Liver (tissue), 9 donors: ENCODE data around the gene DNAJB14. TPM values are rescaled to one million over a fixed set of nuclear protein-coding genes. Genes with fewer than 3 reads are reported as not detected.

Source experiments
- DNase-seq: peaks from one replicate; pipeline ENCODE4 v3.0.0-alpha.2; 2017; ENCODE audit warnings: low spot score
- H3K27ac ChIP-seq, 2 donors: one replicate each; pipeline ENCODE4 v1.7.0; 2013; ENCODE audit warnings: inconsistent platforms in 2 of 2, low read length in 2 of 2, control low read depth in 1 of 2, low read depth in 1 of 2, mild to moderate bottlenecking in 1 of 2
- H3K27me3 ChIP-seq, 4 donors: one replicate each; pipeline versions ENCODE4 v1.6.1 to v1.7.0; 2013; ENCODE audit warnings: low read length in 3 of 4, inconsistent platforms in 1 of 4, mild to moderate bottlenecking in 1 of 4, moderate library complexity in 1 of 4; ENCODE audit not compliant: control insufficient read depth in 4 of 4, insufficient read depth in 4 of 4
- H3K36me3 ChIP-seq, 4 donors: one replicate each; pipeline versions ENCODE4 v1.6.1 to v1.7.0; 2013; ENCODE audit warnings: low read length in 3 of 4, mild to moderate bottlenecking in 3 of 4, low read depth in 1 of 4, moderate library complexity in 1 of 4; ENCODE audit not compliant: control insufficient read depth in 4 of 4, insufficient read depth in 3 of 4
- H3K4me1 ChIP-seq, 4 donors: one replicate each; pipeline versions ENCODE4 v1.6.1 to v1.7.0; 2013; ENCODE audit warnings: low read length in 3 of 4, mild to moderate bottlenecking in 3 of 4, moderate library complexity in 1 of 4; ENCODE audit not compliant: control insufficient read depth in 4 of 4, insufficient read depth in 4 of 4
- H3K4me3 ChIP-seq, 3 donors: one replicate each; pipeline versions ENCODE4 v1.6.1 to v1.7.0; 2013; ENCODE audit warnings: low read length in 3 of 3, control low read depth in 1 of 3, low read depth in 1 of 3, mild to moderate bottlenecking in 1 of 3
- H3K9ac ChIP-seq, 2 donors: one replicate each; pipeline ENCODE4 v1.7.0; 2013; ENCODE audit warnings: low read length in 2 of 2, mild to moderate bottlenecking in 2 of 2, moderate library complexity in 2 of 2, control low read depth in 1 of 2, low read depth in 1 of 2
- H3K9me3 ChIP-seq, 4 donors: one replicate each; pipeline versions ENCODE4 v1.6.1 to v1.7.0; 2013; ENCODE audit warnings: low read length in 3 of 4; ENCODE audit not compliant: control insufficient read depth in 4 of 4
- CTCF ChIP-seq: fragments of 150-350 bp; IDR thresholded peaks from 2 replicates; pipeline ENCODE4 v1.5.1; 2017; ENCODE audit warnings: improper control_type of control experiment, low read depth, low read length; ENCODE audit not compliant: missing input control
- EGR1 ChIP-seq, 2 donors: IDR thresholded peaks; 2 replicates each; pipeline ENCODE4 v1.6.1; 2016 to 2018; ENCODE audit warnings: antibody characterized with exemption in 2 of 2, low read depth in 2 of 2
- FOXA1 ChIP-seq: IDR thresholded peaks from 2 replicates; pipeline ENCODE4 v1.6.1; 2016; ENCODE audit warnings: antibody characterized with exemption
- FOXA2 ChIP-seq: IDR thresholded peaks from 2 replicates; pipeline ENCODE4 v1.6.1; 2016; ENCODE audit warnings: antibody characterized with exemption
- GABPA ChIP-seq, 2 donors: IDR thresholded peaks in 1 of 2; conservative IDR thresholded peaks in 1 of 2; 2 replicates each; pipeline ENCODE4 v1.6.1; 2016; ENCODE audit warnings: antibody characterized with exemption in 2 of 2, mild to moderate bottlenecking in 1 of 2, moderate library complexity in 1 of 2
- HNF4A ChIP-seq, 2 donors: conservative IDR thresholded peaks; 2 replicates each; pipeline ENCODE4 v1.6.1; 2016; ENCODE audit warnings: antibody characterized with exemption in 2 of 2, mild to moderate bottlenecking in 2 of 2
- HNF4G ChIP-seq: IDR thresholded peaks from 2 replicates; pipeline ENCODE4 v1.6.1; 2016; ENCODE audit warnings: antibody characterized with exemption
- MAX ChIP-seq: IDR thresholded peaks from 2 replicates; pipeline ENCODE4 v1.6.1; 2016; ENCODE audit warnings: antibody characterized with exemption
- NR2F2 ChIP-seq: IDR thresholded peaks from 2 replicates; pipeline ENCODE4 v1.6.1; 2016; ENCODE audit warnings: antibody characterized with exemption
- RAD21 ChIP-seq, 2 donors: IDR thresholded peaks; 2 replicates each; pipeline ENCODE4 v1.6.1; 2016; ENCODE audit warnings: antibody characterized with exemption in 2 of 2, mild to moderate bottlenecking in 2 of 2
- RXRA ChIP-seq, 2 donors: IDR thresholded peaks; 2 replicates each; pipeline ENCODE4 v1.6.1; 2017 to 2018; ENCODE audit warnings: antibody characterized with exemption in 2 of 2, mild to moderate bottlenecking in 1 of 2
- SP1 ChIP-seq: IDR thresholded peaks from 2 replicates; pipeline ENCODE4 v1.6.1; 2018; ENCODE audit warnings: antibody characterized with exemption, mild to moderate bottlenecking
- TAF1 ChIP-seq: conservative IDR thresholded peaks from 2 replicates; pipeline ENCODE4 v1.6.1; 2016; ENCODE audit warnings: antibody characterized with exemption, mild to moderate bottlenecking
- YY1 ChIP-seq: IDR thresholded peaks from 2 replicates; pipeline ENCODE4 v1.6.1; 2016; ENCODE audit warnings: antibody characterized with exemption, mild to moderate bottlenecking
- ZBTB33 ChIP-seq: IDR thresholded peaks from 2 replicates; pipeline ENCODE4 v1.6.1; 2016; ENCODE audit warnings: antibody characterized with exemption
- WGBS: extraction: QIAGEN DNeasy Blood & Tissue Kit; methylation state at CpG from one replicate; pipeline ENCODE4 v1.1.7; 2013; 5-methylcytosine and 5-hydroxymethylcytosine counted together
- polyA plus RNA-seq, 2 donors: library from polyadenylated mRNA; stranded (reverse) in 1 of 2; unstranded in 1 of 2; fragments of 200-250 nt in 1 of 2; fragments of >200 nt in 1 of 2; fragmentation: Nextera tagmentation in 1 of 2; extraction: Ambion mirVana in 1 of 2; gene quantifications; one replicate each; pipeline versions ENCODE4 v1.2.1 to v1.2.3, GENCODE V29; 2013 to 2015
- total RNA-seq, 2 donors: library from RNA; depleted of rRNA; stranded (reverse); fragments of >200 nt; gene quantifications; one replicate each; pipeline ENCODE4 v1.2.3, GENCODE V29; 2014
- TF ChIP-seq, protein P1 (sequence below): IDR thresholded peaks from 2 replicates; pipeline ENCODE4 v1.6.1; 2016; ENCODE audit warnings: antibody characterized with exemption
- TF ChIP-seq, protein P2 (sequence below): IDR thresholded peaks from 2 replicates; pipeline ENCODE4 v1.6.1; 2016; ENCODE audit warnings: antibody characterized with exemption, mild to moderate bottlenecking
- donor health status: healthy.
- donor health status: healthy.
- donor health status: healthy.
- donor health status: healthy.
- donor health status: healthy.

Gene DNAJB14
- total and polyA plus RNA-seq, 4 donors: 8.1 to 15.1 (median 8.9) TPM

GRCh38 chr4:99917575-99917974 lies 28.8 kb downstream of the DNAJB14 start:
- peaks cover 0 to 2% (median 0%) of the 10 kb centered on the region in 4 donors for H3K9me3 ChIP-seq
- H3K27ac ChIP-seq: no peak overlapping the region
- no peak overlapping the region for H3K4me3 ChIP-seq
- H3K4me1 ChIP-seq: no peaks in the 10 kb centered on the region
- no peak for DNase-seq
- H3K36me3 ChIP-seq: peaks cover under 1 to 5% (median 4%) of the 10 kb centered on the region in 4 donors
- H3K9ac ChIP-seq: no peak overlapping the region
- TF ChIP-seq CTCF (no peak), SP1 (no peak), RXRA (IDR thresholded peaks at IDR 0.05) (no peak), ZBTB33 (no peak), MAX (no peak), RAD21 (IDR thresholded peaks at IDR 0.05) (no peak), EGR1 (IDR thresholded peaks at IDR 0.05; ENCODE audit: low read depth in 2 of 2) (no peak), HNF4A (conservative IDR thresholded peaks at IDR 0.05) (no peak), YY1 (no peak), GABPA (IDR thresholded peaks at IDR 0.05 in 1 of 2, conservative IDR thresholded peaks at IDR 0.05 in 1 of 2) (no peak), NR2F2 (no peak), HNF4G (no peak), FOXA1 (no peak), TAF1 (no peak)
- TF ChIP-seq, protein P1, sequence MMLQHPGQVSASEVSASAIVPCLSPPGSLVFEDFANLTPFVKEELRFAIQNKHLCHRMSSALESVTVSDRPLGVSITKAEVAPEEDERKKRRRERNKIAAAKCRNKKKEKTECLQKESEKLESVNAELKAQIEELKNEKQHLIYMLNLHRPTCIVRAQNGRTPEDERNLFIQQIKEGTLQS: no peak
- TF ChIP-seq, protein P2, sequence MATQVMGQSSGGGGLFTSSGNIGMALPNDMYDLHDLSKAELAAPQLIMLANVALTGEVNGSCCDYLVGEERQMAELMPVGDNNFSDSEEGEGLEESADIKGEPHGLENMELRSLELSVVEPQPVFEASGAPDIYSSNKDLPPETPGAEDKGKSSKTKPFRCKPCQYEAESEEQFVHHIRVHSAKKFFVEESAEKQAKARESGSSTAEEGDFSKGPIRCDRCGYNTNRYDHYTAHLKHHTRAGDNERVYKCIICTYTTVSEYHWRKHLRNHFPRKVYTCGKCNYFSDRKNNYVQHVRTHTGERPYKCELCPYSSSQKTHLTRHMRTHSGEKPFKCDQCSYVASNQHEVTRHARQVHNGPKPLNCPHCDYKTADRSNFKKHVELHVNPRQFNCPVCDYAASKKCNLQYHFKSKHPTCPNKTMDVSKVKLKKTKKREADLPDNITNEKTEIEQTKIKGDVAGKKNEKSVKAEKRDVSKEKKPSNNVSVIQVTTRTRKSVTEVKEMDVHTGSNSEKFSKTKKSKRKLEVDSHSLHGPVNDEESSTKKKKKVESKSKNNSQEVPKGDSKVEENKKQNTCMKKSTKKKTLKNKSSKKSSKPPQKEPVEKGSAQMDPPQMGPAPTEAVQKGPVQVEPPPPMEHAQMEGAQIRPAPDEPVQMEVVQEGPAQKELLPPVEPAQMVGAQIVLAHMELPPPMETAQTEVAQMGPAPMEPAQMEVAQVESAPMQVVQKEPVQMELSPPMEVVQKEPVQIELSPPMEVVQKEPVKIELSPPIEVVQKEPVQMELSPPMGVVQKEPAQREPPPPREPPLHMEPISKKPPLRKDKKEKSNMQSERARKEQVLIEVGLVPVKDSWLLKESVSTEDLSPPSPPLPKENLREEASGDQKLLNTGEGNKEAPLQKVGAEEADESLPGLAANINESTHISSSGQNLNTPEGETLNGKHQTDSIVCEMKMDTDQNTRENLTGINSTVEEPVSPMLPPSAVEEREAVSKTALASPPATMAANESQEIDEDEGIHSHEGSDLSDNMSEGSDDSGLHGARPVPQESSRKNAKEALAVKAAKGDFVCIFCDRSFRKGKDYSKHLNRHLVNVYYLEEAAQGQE: no peak
- H3K27me3 ChIP-seq: no peaks in the 10 kb centered on the region
- 97% methylated on average over 3 of the region's 3 CpGs for whole genome bisulfite sequencing

DNA sequence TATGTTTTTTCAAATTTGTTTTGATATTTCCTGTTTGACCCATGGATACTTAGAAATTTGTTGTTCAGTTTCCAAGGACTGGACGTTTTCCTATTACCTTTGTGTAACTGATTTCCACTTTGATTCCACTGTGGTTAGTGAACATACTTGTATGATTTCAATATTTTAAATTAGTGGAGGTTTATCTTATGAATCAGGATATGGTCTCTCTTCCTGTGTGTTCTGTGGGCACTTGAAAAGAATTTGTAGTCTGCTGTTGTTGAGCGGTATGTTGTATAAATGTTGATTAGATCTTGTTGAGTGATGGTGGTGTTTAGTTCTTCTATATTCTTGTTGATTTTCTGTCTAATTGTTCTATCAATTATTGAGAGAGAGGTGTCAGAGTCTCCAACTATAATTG lies 31.0 kb downstream of the DNAJB14 start:
- Histone ChIP-seq H3K27ac (no peak overlapping the region), H3K27me3 (no peaks in the 10 kb centered on the region), H3K9ac (no peak overlapping the region), H3K36me3 (peaks cover 0 to 5% (median under 1%) of the 10 kb centered on the region in 4 donors), H3K4me1 (no peaks in the 10 kb centered on the region), H3K9me3 (peaks cover 0 to 2% (median 0%) of the 10 kb centered on the region in 4 donors), H3K4me3 (no peak overlapping the region)
- no peak for DNase-seq
- TF ChIP-seq NR2F2 (no peak), FOXA2 (no peak), GABPA (IDR thresholded peaks at IDR 0.05 in 1 of 2, conservative IDR thresholded peaks at IDR 0.05 in 1 of 2) (no peak), MAX (no peak), ZBTB33 (no peak), TAF1 (no peak), RAD21 (IDR thresholded peaks at IDR 0.05) (no peak), YY1 (no peak)
- TF ChIP-seq, protein P1: no peak
- 88% methylated on average over 2 of the region's 2 CpGs for WGBS
